Measurements from ENCODE around the gene PLA2G4F.

The PLA2G4F gene

DNA sequence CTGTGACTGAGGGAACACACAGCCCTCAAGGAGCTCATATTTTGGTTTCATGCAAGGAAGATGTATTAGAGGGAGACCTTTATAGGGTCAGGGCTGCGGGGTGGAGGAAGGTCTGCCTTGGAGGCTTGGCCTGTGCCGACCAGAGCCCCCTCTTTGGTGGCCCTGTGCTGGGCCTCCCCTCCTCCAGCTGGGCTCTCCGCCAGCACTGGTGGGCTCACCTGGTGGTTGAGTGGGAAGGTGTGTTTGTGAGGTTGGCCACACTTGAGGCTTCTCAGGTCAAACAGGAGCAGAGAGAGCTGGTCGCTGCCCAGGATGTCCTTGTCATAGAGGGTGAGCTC, 2.6 kb downstream of the PLA2G4F start:
- no peak for DNase-seq (ENCODE audit: extremely low read depth, low read depth)
- TF ChIP-seq, protein P1, sequence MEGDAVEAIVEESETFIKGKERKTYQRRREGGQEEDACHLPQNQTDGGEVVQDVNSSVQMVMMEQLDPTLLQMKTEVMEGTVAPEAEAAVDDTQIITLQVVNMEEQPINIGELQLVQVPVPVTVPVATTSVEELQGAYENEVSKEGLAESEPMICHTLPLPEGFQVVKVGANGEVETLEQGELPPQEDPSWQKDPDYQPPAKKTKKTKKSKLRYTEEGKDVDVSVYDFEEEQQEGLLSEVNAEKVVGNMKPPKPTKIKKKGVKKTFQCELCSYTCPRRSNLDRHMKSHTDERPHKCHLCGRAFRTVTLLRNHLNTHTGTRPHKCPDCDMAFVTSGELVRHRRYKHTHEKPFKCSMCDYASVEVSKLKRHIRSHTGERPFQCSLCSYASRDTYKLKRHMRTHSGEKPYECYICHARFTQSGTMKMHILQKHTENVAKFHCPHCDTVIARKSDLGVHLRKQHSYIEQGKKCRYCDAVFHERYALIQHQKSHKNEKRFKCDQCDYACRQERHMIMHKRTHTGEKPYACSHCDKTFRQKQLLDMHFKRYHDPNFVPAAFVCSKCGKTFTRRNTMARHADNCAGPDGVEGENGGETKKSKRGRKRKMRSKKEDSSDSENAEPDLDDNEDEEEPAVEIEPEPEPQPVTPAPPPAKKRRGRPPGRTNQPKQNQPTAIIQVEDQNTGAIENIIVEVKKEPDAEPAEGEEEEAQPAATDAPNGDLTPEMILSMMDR (IDR thresholded peaks at IDR 0.05; ENCODE audit: low read depth, low read length, missing control alignments), result no peak
- H3K4me3 ChIP-seq (replicated peaks; ENCODE audit: low read depth, low read length), result no peak overlapping the region

DNA sequence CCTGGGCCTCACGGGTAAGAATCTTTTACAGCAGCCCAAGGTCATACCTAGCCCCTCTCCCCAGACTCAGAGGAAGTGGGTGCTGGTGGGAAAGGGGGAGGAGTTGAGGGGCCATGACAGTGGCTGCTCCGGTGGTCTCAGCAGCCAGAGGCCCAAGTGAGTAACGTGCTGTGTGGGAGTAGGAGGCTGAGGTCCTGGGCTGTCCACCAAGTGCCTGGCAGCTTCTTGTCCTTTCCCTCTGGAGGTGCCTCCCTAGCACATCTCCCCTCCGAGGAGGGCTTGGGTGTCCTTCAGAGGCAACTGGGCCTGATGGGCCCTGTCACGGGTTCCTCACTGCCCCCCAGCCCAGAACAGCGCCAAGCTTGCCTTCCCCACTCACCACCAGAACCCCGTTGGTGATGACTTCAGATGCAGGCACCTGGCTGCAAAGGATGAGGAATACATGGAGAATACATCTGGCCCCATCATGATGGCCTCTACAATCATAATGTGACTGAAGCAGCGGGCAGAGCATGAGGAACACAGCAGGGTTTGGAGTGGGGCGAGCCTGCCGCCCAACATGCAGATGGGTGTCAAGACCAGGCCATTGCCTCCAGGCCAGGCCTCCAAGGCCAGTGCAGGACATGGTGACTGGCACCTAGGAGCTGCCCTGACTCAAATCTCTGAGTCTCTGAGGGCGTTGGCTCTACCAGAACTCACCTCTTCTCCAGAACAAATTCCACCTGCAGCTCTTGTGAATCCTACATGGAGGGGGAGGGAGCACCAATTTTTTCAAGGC, 3.3 kb downstream of the PLA2G4F start:
- H3K4me3 ChIP-seq (replicated peaks; ENCODE audit: low read depth, low read length), result no peak overlapping the region
- DNase-seq (ENCODE audit: extremely low read depth, low read depth), result no peak
- TF ChIP-seq, protein P1 (IDR thresholded peaks at IDR 0.05; ENCODE audit: low read depth, low read length, missing control alignments), result no peak

DNA sequence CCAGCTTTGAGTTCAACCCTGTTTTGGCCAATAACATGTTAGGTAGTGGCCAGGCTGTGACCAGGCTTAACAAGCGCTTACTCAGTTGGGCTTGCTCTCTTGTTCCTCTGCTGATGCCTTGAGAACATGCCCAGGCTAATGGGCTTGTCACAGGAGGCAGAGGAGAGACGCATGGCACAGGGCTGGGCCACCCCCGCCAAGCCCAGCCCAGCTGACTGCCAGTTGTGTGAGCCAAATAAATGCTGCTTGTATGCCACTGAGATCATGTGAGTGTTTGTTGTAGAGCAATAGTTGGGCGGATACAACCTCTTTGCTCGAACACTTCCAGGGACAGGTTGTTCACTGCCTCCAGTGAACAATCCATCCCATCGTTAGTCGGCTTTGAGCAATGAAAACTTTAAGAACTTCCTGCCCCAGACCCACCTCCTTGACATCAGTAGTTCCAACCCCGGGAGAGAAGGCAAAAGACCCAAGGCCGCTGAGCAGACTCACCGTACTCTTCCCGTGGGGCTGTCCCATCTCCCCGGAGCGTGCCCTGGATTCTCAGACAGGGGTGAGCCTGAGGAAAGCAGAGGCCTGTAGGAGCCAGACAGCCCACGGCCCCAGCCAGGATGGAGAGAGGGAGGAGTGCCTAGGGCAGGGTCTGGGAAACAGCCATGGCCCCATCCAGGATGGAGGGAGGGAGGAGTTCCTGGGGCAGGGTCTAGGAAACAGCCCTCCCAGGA, 4.1 kb downstream of the PLA2G4F start:
- DNase-seq (ENCODE audit: extremely low read depth, low read depth), result no peak
- H3K4me3 ChIP-seq (replicated peaks; ENCODE audit: low read depth, low read length), result no peak overlapping the region
- TF ChIP-seq, protein P1 (IDR thresholded peaks at IDR 0.05; ENCODE audit: low read depth, low read length, missing control alignments), result no peak

- no peak for DNase-seq (ENCODE audit: extremely low read depth, low read depth)
- TF ChIP-seq, protein P1 (IDR thresholded peaks at IDR 0.05; ENCODE audit: low read depth, low read length, missing control alignments), result no peak
- no peak overlapping the region for H3K4me3 ChIP-seq (replicated peaks; ENCODE audit: low read depth, low read length)
Measured at GRCh38 chr15:42151736-42152135, 4.7 kb downstream of the PLA2G4F start.

DNA sequence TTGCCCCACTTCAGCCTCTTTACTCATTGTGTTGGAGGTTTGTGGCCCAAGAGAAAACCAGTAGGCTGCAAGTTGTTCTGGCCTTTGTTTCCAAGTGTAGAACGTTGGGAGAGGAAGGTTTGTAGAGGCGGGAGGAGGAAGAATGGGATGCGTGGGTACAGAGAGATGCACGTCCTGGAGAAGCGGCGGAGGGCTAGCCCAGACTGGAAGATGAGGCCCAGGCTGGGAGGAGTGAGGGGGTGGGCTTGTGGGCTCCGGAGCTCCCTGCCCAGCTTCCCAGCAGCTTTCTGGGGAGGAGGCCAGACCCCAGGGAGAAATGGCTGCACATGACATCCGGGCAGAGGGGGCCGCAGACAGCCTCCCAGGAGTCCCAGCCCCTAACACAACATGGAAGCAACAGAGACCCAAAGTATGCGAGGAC, 5.3 kb downstream of the PLA2G4F start:
- H3K4me3 ChIP-seq (replicated peaks; ENCODE audit: low read depth, low read length), result no peak overlapping the region
- TF ChIP-seq, protein P1 (IDR thresholded peaks at IDR 0.05; ENCODE audit: low read depth, low read length, missing control alignments), result no peak
- DNase-seq (ENCODE audit: extremely low read depth, low read depth), result no peak

GRCh38 chr15:42150219-42150970, 6.0 kb downstream of the PLA2G4F start:
- TF ChIP-seq, protein P1 (IDR thresholded peaks at IDR 0.05; ENCODE audit: low read depth, low read length, missing control alignments), result no peak
- DNase-seq (ENCODE audit: extremely low read depth, low read depth), result no peak
- H3K4me3 ChIP-seq (replicated peaks; ENCODE audit: low read depth, low read length), result no peak overlapping the region
